ENCODE measurements around the gene OSBP2.

DNA sequence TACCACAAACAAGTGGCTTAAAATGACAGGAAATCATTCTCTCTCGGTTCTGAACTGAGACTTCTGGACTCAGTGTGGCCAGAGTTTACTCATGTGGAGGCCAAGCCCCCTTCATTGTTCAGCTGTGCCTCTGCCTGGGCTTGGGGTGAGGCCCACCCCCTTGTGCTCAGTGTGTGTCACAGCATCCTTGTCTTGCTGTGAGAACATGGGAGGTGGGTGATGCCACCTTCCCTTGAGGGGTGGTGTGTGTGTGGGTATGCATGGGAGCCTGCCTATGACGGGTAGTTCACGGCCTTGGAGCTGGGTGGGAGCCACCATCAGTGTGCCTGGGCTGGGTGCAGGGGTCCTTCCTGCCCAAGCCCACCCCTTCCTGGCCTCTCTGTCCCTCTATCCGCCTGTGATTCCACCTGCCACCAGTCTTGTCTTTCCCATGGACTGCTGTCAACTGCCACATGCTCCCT is 172.2 kb downstream of the OSBP2 start:
- TF ChIP-seq, protein P1, sequence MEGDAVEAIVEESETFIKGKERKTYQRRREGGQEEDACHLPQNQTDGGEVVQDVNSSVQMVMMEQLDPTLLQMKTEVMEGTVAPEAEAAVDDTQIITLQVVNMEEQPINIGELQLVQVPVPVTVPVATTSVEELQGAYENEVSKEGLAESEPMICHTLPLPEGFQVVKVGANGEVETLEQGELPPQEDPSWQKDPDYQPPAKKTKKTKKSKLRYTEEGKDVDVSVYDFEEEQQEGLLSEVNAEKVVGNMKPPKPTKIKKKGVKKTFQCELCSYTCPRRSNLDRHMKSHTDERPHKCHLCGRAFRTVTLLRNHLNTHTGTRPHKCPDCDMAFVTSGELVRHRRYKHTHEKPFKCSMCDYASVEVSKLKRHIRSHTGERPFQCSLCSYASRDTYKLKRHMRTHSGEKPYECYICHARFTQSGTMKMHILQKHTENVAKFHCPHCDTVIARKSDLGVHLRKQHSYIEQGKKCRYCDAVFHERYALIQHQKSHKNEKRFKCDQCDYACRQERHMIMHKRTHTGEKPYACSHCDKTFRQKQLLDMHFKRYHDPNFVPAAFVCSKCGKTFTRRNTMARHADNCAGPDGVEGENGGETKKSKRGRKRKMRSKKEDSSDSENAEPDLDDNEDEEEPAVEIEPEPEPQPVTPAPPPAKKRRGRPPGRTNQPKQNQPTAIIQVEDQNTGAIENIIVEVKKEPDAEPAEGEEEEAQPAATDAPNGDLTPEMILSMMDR (IDR thresholded peaks at IDR 0.05), result no peak
- no peak for TF ChIP-seq POLR2A (IDR thresholded peaks at IDR 0.05)
